Endothelial cell of umbilical vein (primary cell): ENCODE measurements around the gene PRR5L. TPM values are rescaled to one million over a fixed set of nuclear protein-coding genes. Genes with fewer than 3 reads are reported as not detected.

Source experiments
- BruUV-seq: library from RNA; stranded (reverse); fragments of 400-500 nt; replicated peaks from 2 replicates; lab custom pipeline; 2021; lab: Mats Ljungman, UMichigan
- CTCF ChIA-PET: fragments of 300-600, 350-600 bp; sonication (Branson Sonifier 250); formaldehyde crosslinking; loops from one replicate; lab custom pipeline; 2021; ENCODE audit warnings: antibody characterized with exemption, inconsistent platforms; lab: Charles Lee
- POLR2A ChIA-PET: fragments of 300-600, 350-600 bp; sonication (Branson Sonifier 250); formaldehyde crosslinking; loops from one replicate; lab custom pipeline; 2021; ENCODE audit warnings: antibody characterized with exemption, inconsistent platforms; lab: Charles Lee
- DNase-seq: peaks from one replicate; pipeline ENCODE4 v3.0.0-alpha.2; 2011; ENCODE audit warnings: low read depth, low spot score
- FAIRE-seq: peaks from 2 replicates; lab custom pipeline; 2011; peaks lifted over from hg19 to GRCh38; lab: Jason Lieb, UNC
- H2AFZ ChIP-seq: 2 replicates; pipeline ENCODE4 v1.6.0; 2012; ENCODE audit warnings: low read depth, low read length, control low read depth, inconsistent platforms
- H3K27ac ChIP-seq: 2 replicates; pipeline ENCODE4 v1.5.1; 2011; ENCODE audit warnings: low read depth, mild to moderate bottlenecking, control low read depth, low read length, moderate library complexity; ENCODE audit not compliant: insufficient read depth
- H3K27me3 ChIP-seq, 2 experiments: 2 replicates each; pipeline versions ENCODE4 v1.6.0 to v1.6.1; 2011; ENCODE audit warnings: low read length in 2 of 2, mixed read lengths in 1 of 2; ENCODE audit not compliant: control insufficient read depth in 2 of 2, insufficient read depth in 2 of 2
- H3K36me3 ChIP-seq, 2 experiments: 2 replicates in 1 of 2; 3 replicates in 1 of 2; pipeline ENCODE4 v1.5.1; 2011; ENCODE audit warnings: low read length in 2 of 2, mild to moderate bottlenecking in 1 of 2, moderate library complexity in 1 of 2; ENCODE audit not compliant: control insufficient read depth in 2 of 2, insufficient read depth in 2 of 2; ENCODE audit errors: extremely low read depth in 1 of 2
- H3K4me1 ChIP-seq: 3 replicates; pipeline ENCODE4 v1.5.1; 2011; ENCODE audit warnings: mild to moderate bottlenecking, low read length; ENCODE audit not compliant: control insufficient read depth, insufficient read depth; ENCODE audit errors: extremely low read depth
- H3K4me2 ChIP-seq: 2 replicates; pipeline ENCODE4 v1.6.1; 2011; ENCODE audit warnings: low read length, control low read depth, mixed read lengths; ENCODE audit not compliant: insufficient read depth
- H3K4me3 ChIP-seq, 3 experiments: fragments of 200-600 bp in 1 of 3; sonication (generic), shearing (Covaris generic) in 1 of 3; replicated peaks in 1 of 3; 2 replicates each; pipeline ENCODE4 v1.5.1; 2011 to 2016; ENCODE audit warnings: control low read depth in 3 of 3, low read length in 3 of 3, mild to moderate bottlenecking in 2 of 3, inconsistent platforms in 1 of 3, low read depth in 1 of 3, moderate library complexity in 1 of 3; ENCODE audit not compliant: insufficient read depth in 1 of 3
- H3K79me2 ChIP-seq: 2 replicates; pipeline ENCODE4 v1.6.0; 2012; ENCODE audit warnings: low read length, inconsistent platforms; ENCODE audit not compliant: control insufficient read depth, insufficient read depth
- H3K9ac ChIP-seq: replicated peaks from 2 replicates; pipeline ENCODE3; 2011; ENCODE audit warnings: low read length, control low read depth; ENCODE audit not compliant: insufficient read depth; ENCODE audit errors: extremely low read depth
- H3K9me1 ChIP-seq: replicated peaks from 3 replicates; pipeline ENCODE4 v1.6.0; 2011; ENCODE audit warnings: mild to moderate bottlenecking, low read length; ENCODE audit not compliant: control insufficient read depth, insufficient read depth; ENCODE audit errors: extremely low read depth
- H3K9me3 ChIP-seq: replicated peaks from 2 replicates; pipeline ENCODE4 v1.5.1; 2012; ENCODE audit warnings: low read length, inconsistent platforms; ENCODE audit not compliant: control insufficient read depth, insufficient read depth
- H4K20me1 ChIP-seq: replicated peaks from 2 replicates; pipeline ENCODE3; 2011; ENCODE audit warnings: mild to moderate bottlenecking, low read length; ENCODE audit not compliant: control insufficient read depth, insufficient read depth; ENCODE audit errors: extremely low read depth
- CTCF ChIP-seq, 2 donors: IDR thresholded peaks; 1 replicate in 1 of 2; 2 replicates in 1 of 2; pipeline ENCODE4 v1.5.1; 2011; ENCODE audit warnings: low read length in 2 of 2, mild to moderate bottlenecking in 2 of 2, moderate library complexity in 2 of 2, control low read depth in 1 of 2, inconsistent platforms in 1 of 2, low read depth in 1 of 2; ENCODE audit not compliant: insufficient read depth in 1 of 2; ENCODE audit errors: extremely low read depth in 1 of 2
- EZH2 ChIP-seq: IDR thresholded peaks from 2 replicates; pipeline ENCODE4 v1.6.1; 2012; ENCODE audit warnings: borderline replicate concordance, low read depth, mild to moderate bottlenecking, moderate library complexity, low read length, inconsistent platforms; ENCODE audit not compliant: severe bottlenecking
- FOS ChIP-seq: IDR thresholded peaks from 2 replicates; pipeline ENCODE4 v1.6.1; 2011; ENCODE audit warnings: mild to moderate bottlenecking, low read length, moderate library complexity, borderline replicate concordance; ENCODE audit not compliant: insufficient read depth
- GATA2 ChIP-seq: IDR thresholded peaks from 2 replicates; pipeline ENCODE4 v1.7.0; 2011; ENCODE audit warnings: low read depth, mild to moderate bottlenecking, moderate library complexity, mixed read lengths, low read length; ENCODE audit not compliant: insufficient read length, insufficient read depth
- JUN ChIP-seq: IDR thresholded peaks from 2 replicates; pipeline ENCODE4 v1.6.1; 2011; ENCODE audit warnings: borderline replicate concordance, low read depth; ENCODE audit not compliant: insufficient read length, insufficient read depth
- MAX ChIP-seq: IDR thresholded peaks from 2 replicates; pipeline ENCODE4 v1.6.1; 2011; ENCODE audit not compliant: insufficient read depth, insufficient read length
- MYC ChIP-seq: IDR thresholded peaks from one replicate; pipeline ENCODE4 v1.6.1; 2011; ENCODE audit warnings: mild to moderate bottlenecking, low read depth, low read length
- POLR2A ChIP-seq: IDR thresholded peaks from 2 replicates; pipeline ENCODE4 v1.6.1; 2012; ENCODE audit warnings: low read depth, mild to moderate bottlenecking, control low read depth, low read length
- POLR2AphosphoS5 ChIP-seq: IDR thresholded peaks from 2 replicates; pipeline ENCODE4 v1.6.1; 2012; ENCODE audit warnings: low read depth, mild to moderate bottlenecking, control low read depth, low read length, moderate library complexity; ENCODE audit not compliant: insufficient read depth
- dilution Hi-C: fragments of 300-500 bp; cut with MboI; formaldehyde crosslinking; loops from one replicate; pipeline ENCODE4 v1.15.0; 2019; ENCODE audit warnings: low sequenced_read_pairs; ENCODE audit not compliant: extremely low pct_ligation_motif_present
- intact Hi-C: fragments of 100-400 bp; cut with micrococcal nuclease; formaldehyde crosslinking; loops from one replicate; pipeline ENCODE4 v1.10.0; 2022
- polyA plus RNA-seq, 4 experiments: library from polyadenylated mRNA; depleted of rRNA in 3 of 4; stranded (reverse) in 3 of 4; unstranded in 1 of 4; fragments of >200 nt; gene quantifications; 2 replicates each; pipeline versions ENCODE4 v1.2.1 to v1.2.3, GENCODE V29; 2011 to 2012; ENCODE audit warnings: missing spikeins in 1 of 4
- total RNA-seq: library from RNA; stranded (reverse); gene quantifications from 2 replicates; pipeline ENCODE4 v1.2.3, GENCODE V29; 2021

The PRR5L gene
- total and polyA plus RNA-seq, 2 donors (not counting 3 experiments of a cell fraction or from before 2014, with no cell fraction given) = 2.5 to 6.1 TPM

GRCh38 chr11:36296884-36297543 lies 926 bp downstream of the PRR5L start:
- intact Hi-C loops (no loop called here), dilution Hi-C loops (no loop called here)
- no peaks in the 10 kb centered on the region for H3K36me3 ChIP-seq
- FAIRE-seq = no peak
- no TSS peak for BruUV-seq
- H3K27ac ChIP-seq = no peak overlapping the region
- H3K27me3 ChIP-seq = peaks cover 2 to 5% of the 10 kb centered on the region in 2 experiments
- no peaks in the 10 kb centered on the region for H3K4me1 ChIP-seq
- H3K9ac ChIP-seq = no peak overlapping the region
- no peaks in the 10 kb centered on the region for H4K20me1 ChIP-seq
- H3K79me2 ChIP-seq = no peaks in the 10 kb centered on the region
- TF ChIP-seq CTCF (IDR thresholded peaks at IDR 0.05; ENCODE audit: extremely low read depth in 1 of 2, insufficient read depth in 1 of 2, low read depth in 1 of 2, low read length in 2 of 2) (no peak), EZH2 (no peak), FOS (no peak), POLR2A (no peak), JUN (no peak), GATA2 (no peak), MYC (no peak), POLR2AphosphoS5 (no peak), MAX (no peak)
- H3K9me1 ChIP-seq = no peaks in the 10 kb centered on the region
- no peak overlapping the region for H3K4me2 ChIP-seq
- H2AFZ ChIP-seq = no peak overlapping the region
- DNase-seq = no peak
- H3K4me3 ChIP-seq = no peak overlapping the region
- ChIA-PET CTCF (interaction anchor here (1.0 to 14.3 kb wide), 3 partner anchors 10 to 197 kb away, joined by 4 to 306 read pairs (median 167); no protein-coding TSS in a partner anchor), POLR2A (no interaction called here)
- no peaks in the 10 kb centered on the region for H3K9me3 ChIP-seq
